SK-N-SH treated with all-trans-retinoic acid at 6 μM for 48 hours (cell line): ENCODE results near the gene SLC24A4.

ENCODE experiments used
- CSDC2 ChIP-seq: fragments of 250-450 bp; sonication (Bioruptor Pico); IDR thresholded peaks from 2 replicates; pipeline ENCODE4 v1.5.0; 2020; ENCODE audit warnings: mild to moderate bottlenecking, moderate library complexity
- GLIS3 ChIP-seq: fragments of 250-450 bp; sonication (Bioruptor Pico); IDR thresholded peaks from 2 replicates; pipeline ENCODE4 v1.5.0; 2020; ENCODE audit warnings: mild to moderate bottlenecking, moderate library complexity
- OSR1 ChIP-seq: fragments of 250-450 bp; sonication (Bioruptor Pico); IDR thresholded peaks from 2 replicates; pipeline ENCODE4 v1.8.0; 2022; ENCODE audit warnings: moderate library complexity, mild to moderate bottlenecking, inconsistent platforms
- RARB ChIP-seq: fragments of 250-450 bp; sonication (Bioruptor Pico); IDR thresholded peaks from 2 replicates; pipeline ENCODE4 v1.8.0; 2021; ENCODE audit warnings: mild to moderate bottlenecking, moderate library complexity
- TOX ChIP-seq: fragments of 250-450 bp; sonication (Bioruptor Pico); IDR thresholded peaks from 2 replicates; pipeline ENCODE4 v1.8.0; 2021; ENCODE audit warnings: mild to moderate bottlenecking, moderate library complexity, borderline replicate concordance
- ZFP3 ChIP-seq: fragments of 250-450 bp; sonication (Bioruptor Pico); IDR thresholded peaks from 2 replicates; pipeline ENCODE4 v1.5.0; 2020; ENCODE audit warnings: mild to moderate bottlenecking, moderate library complexity
- ZFP30 ChIP-seq: fragments of 450-650 bp; formaldehyde crosslinking; IDR thresholded peaks from 2 replicates; pipeline ENCODE4 v1.5.0; 2022; ENCODE audit warnings: mild to moderate bottlenecking, moderate library complexity
- ZNF70 ChIP-seq: fragments of 450-650 bp; formaldehyde crosslinking; IDR thresholded peaks from 2 replicates; pipeline ENCODE4 v1.5.0; 2020; ENCODE audit warnings: mild to moderate bottlenecking, moderate library complexity
- ZNF8 ChIP-seq: fragments of 450-650 bp; formaldehyde crosslinking; IDR thresholded peaks from 2 replicates; pipeline ENCODE4 v1.5.0; 2020; ENCODE audit warnings: mild to moderate bottlenecking, moderate library complexity
- TF ChIP-seq, protein P1 (sequence below): fragments of 250-450 bp; sonication (Bioruptor Pico); IDR thresholded peaks from 2 replicates; pipeline ENCODE4 v1.5.1; 2021; ENCODE audit warnings: mild to moderate bottlenecking, moderate library complexity
- TF ChIP-seq, protein P2 (sequence below): fragments of 250-450 bp; sonication (Bioruptor Pico); IDR thresholded peaks from 2 replicates; pipeline ENCODE4 v1.8.0; 2020; ENCODE audit warnings: mild to moderate bottlenecking, moderate library complexity, borderline replicate concordance
- TF ChIP-seq, protein P3 (sequence below): fragments of 250-450 bp; sonication (Bioruptor Pico); IDR thresholded peaks from 2 replicates; pipeline ENCODE4 v1.5.1; 2020; ENCODE audit warnings: low read depth, mild to moderate bottlenecking, moderate library complexity

DNA sequence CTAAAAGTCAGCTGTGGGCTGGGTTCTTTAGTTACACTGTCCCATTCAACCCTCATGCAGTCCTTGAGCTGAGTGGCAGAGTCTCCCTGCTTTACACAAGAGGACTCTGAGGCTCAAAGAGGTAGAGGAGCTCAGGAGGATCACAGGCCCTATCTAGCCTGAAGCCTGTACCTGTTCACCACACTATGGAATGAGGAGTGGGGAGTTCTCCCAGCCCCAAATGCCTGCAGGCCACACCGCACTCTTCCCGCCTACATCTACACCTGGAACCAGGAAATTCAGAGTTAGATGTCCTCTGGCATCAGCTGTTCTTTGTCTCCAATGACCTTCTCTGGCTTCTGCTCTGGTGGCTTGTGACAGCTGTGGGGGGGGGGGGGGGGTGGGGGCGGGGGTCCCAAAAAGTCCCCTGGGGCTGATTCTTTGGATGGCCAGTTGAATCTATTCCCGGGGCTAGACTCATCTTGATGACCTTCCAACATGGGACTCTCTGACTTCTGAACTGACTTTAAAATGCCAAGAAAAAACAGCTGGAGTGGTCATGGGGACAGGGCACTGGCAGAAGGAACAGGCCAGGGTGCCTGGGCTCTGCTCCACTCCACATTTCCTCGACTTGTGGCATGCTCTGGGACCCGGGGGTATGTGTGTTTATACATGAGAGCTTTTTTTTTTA, 221.2 kb downstream of the SLC24A4 start:
- TF ChIP-seq ZFP3 (no peak), RARB (no peak), ZFP30 (CRISPR knock-in tag) (no peak), CSDC2 (CRISPR knock-in tag) (no peak), OSR1 (CRISPR knock-in tag) (no peak), ZNF70 (CRISPR knock-in tag) (no peak), TOX (no peak), ZNF8 (CRISPR knock-in tag) (no peak), GLIS3 (CRISPR knock-in tag) (no peak)
- TF ChIP-seq, protein P1, sequence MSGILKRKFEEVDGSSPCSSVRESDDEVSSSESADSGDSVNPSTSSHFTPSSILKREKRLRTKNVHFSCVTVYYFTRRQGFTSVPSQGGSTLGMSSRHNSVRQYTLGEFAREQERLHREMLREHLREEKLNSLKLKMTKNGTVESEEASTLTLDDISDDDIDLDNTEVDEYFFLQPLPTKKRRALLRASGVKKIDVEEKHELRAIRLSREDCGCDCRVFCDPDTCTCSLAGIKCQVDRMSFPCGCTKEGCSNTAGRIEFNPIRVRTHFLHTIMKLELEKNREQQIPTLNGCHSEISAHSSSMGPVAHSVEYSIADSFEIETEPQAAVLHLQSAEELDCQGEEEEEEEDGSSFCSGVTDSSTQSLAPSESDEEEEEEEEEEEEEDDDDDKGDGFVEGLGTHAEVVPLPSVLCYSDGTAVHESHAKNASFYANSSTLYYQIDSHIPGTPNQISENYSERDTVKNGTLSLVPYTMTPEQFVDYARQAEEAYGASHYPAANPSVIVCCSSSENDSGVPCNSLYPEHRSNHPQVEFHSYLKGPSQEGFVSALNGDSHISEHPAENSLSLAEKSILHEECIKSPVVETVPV (CRISPR knock-in tag) = no peak
- TF ChIP-seq, protein P2, sequence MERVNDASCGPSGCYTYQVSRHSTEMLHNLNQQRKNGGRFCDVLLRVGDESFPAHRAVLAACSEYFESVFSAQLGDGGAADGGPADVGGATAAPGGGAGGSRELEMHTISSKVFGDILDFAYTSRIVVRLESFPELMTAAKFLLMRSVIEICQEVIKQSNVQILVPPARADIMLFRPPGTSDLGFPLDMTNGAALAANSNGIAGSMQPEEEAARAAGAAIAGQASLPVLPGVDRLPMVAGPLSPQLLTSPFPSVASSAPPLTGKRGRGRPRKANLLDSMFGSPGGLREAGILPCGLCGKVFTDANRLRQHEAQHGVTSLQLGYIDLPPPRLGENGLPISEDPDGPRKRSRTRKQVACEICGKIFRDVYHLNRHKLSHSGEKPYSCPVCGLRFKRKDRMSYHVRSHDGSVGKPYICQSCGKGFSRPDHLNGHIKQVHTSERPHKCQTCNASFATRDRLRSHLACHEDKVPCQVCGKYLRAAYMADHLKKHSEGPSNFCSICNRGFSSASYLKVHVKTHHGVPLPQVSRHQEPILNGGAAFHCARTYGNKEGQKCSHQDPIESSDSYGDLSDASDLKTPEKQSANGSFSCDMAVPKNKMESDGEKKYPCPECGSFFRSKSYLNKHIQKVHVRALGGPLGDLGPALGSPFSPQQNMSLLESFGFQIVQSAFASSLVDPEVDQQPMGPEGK = no peak
- TF ChIP-seq, protein P3, sequence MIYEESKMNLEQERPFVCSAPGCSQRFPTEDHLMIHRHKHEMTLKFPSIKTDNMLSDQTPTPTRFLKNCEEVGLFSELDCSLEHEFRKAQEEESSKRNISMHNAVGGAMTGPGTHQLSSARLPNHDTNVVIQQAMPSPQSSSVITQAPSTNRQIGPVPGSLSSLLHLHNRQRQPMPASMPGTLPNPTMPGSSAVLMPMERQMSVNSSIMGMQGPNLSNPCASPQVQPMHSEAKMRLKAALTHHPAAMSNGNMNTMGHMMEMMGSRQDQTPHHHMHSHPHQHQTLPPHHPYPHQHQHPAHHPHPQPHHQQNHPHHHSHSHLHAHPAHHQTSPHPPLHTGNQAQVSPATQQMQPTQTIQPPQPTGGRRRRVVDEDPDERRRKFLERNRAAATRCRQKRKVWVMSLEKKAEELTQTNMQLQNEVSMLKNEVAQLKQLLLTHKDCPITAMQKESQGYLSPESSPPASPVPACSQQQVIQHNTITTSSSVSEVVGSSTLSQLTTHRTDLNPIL = no peak
